HG03460 (cell line): ENCODE data around the gene EIF2A.

Experiments
- ATAC-seq: cut with Tn5 transposase; IDR thresholded peaks from one replicate; pipeline ENCODE4 v1.9.1; 2021; ENCODE audit not compliant: unreplicated experiment

Gene EIF2A

GRCh38 chr3:150631515-150632221, 85.1 kb downstream of the EIF2A start:
- ATAC-seq, result no peak

- ATAC-seq, result no peak
These were observed 88.5 kb downstream of the EIF2A start for GRCh38 chr3:150635076-150635475.

- peak; percentile 62 for ATAC-seq
These were observed 88.9 kb downstream of the EIF2A start for GRCh38 chr3:150635526-150635925.
